22Rv1 (cell line): ENCODE measurements around the gene LTBP1.

Experiments
- ZFX ChIP-seq: fragments of 450-650 bp; IDR thresholded peaks from 2 replicates; pipeline ENCODE4 v1.6.1; 2017; ENCODE audit warnings: antibody characterized with exemption, borderline replicate concordance
- TF ChIP-seq, protein P1 (sequence below): fragments of 450-650 bp; IDR thresholded peaks from 2 replicates; pipeline ENCODE4 v1.5.1; 2017; ENCODE audit warnings: mild to moderate bottlenecking

DNA sequence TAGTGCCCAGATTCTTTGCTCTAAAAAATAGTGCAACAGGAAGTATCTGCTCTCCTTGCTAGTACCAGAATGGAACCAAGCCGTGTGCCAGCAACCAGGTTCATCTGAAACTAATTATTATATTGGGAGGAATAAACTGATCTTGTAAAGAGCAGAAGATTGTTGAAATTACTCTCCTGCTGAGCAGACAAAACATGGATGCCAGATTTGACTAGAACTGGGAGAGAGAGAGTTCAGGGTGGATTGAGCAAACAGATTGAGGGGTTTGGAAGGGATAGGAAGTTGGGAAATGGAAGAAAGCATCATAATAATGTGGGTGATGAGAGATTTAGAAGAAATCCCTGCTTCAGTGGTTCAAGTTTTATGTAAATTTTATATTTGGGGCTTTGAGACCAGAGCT, 369.6 kb downstream of the LTBP1 start:
- TF ChIP-seq, protein P1, sequence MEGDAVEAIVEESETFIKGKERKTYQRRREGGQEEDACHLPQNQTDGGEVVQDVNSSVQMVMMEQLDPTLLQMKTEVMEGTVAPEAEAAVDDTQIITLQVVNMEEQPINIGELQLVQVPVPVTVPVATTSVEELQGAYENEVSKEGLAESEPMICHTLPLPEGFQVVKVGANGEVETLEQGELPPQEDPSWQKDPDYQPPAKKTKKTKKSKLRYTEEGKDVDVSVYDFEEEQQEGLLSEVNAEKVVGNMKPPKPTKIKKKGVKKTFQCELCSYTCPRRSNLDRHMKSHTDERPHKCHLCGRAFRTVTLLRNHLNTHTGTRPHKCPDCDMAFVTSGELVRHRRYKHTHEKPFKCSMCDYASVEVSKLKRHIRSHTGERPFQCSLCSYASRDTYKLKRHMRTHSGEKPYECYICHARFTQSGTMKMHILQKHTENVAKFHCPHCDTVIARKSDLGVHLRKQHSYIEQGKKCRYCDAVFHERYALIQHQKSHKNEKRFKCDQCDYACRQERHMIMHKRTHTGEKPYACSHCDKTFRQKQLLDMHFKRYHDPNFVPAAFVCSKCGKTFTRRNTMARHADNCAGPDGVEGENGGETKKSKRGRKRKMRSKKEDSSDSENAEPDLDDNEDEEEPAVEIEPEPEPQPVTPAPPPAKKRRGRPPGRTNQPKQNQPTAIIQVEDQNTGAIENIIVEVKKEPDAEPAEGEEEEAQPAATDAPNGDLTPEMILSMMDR, result no peak
- TF ChIP-seq ZFX, result no peak
